T-helper 2 cell treated with Interferon-gamma antibody and Interleukin-4, amounts not matched to agents 100 ng/mL and 5 ng/mL, for 36 hours (primary cell): ENCODE data around the gene HSD11B1. TPM values are rescaled to one million over a fixed set of nuclear protein-coding genes. Genes with fewer than 3 reads are reported as not detected.

Source experiments
- intact Hi-C: fragments of 100-400 bp; cut with micrococcal nuclease; formaldehyde crosslinking; loops from one replicate; pipeline ENCODE4 v1.15.1; 2023
- total RNA-seq: library from RNA; stranded (reverse); gene quantifications from 2 replicates; pipeline ENCODE4 v1.2.3, GENCODE V29; 2022

HSD11B1 gene
- total RNA-seq, 1 donor from 2014 or later, result 0.36 TPM

GRCh38 chr1:209723756-209724693 lies 19.4 kb downstream of the HSD11B1 start:
- intact Hi-C loops, result no loop called here

GRCh38 chr1:209727286-209727685 lies 22.6 kb downstream of the HSD11B1 start:
- intact Hi-C loops, result no loop called here

DNA sequence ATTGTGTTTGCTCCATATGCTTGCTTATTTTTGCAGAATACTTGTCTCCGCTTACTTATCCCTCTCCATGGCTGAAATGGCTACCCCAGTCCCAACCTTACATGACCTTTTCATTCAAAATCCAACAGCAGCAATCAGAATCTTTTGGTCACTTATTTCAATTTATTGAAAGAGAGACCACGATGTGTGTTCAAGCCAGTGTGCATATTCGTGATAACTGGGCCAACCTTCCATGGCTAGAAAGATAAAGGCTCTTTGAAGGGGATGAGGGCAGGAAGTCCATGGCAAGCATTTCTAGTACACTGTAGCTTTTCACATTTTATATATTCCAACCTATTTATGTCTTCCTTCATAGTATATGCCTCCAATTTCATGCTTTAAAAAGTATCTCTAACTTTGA lies 23.1 kb downstream of the HSD11B1 start:
- intact Hi-C loops, result no loop called here

- intact Hi-C loops, result no loop called here
Observed at GRCh38 chr1:209728466-209728865, 23.8 kb downstream of the HSD11B1 start.

DNA sequence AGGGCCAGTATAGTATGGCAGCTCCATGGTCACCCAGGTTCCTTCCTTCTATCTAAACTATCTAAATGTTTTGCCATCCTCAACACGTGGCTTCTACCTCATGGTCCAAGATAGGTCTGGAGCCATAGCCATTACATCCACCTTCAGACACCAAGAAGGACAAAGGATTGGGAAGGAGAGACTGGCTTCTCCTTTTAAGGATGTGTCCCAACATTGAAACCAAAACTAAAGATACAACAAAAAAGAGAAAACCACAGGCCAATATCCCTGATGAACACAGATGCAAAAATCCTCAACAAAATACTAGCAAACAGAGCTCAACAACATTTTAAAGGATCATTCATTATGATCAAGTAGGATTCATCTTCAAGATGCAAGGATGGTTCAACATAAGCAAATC lies 24.8 kb downstream of the HSD11B1 start:
- intact Hi-C loops, result no loop called here

- intact Hi-C loops, result no loop called here
Observed at GRCh38 chr1:209732725-209733124, 28.1 kb downstream of the HSD11B1 start.

DNA sequence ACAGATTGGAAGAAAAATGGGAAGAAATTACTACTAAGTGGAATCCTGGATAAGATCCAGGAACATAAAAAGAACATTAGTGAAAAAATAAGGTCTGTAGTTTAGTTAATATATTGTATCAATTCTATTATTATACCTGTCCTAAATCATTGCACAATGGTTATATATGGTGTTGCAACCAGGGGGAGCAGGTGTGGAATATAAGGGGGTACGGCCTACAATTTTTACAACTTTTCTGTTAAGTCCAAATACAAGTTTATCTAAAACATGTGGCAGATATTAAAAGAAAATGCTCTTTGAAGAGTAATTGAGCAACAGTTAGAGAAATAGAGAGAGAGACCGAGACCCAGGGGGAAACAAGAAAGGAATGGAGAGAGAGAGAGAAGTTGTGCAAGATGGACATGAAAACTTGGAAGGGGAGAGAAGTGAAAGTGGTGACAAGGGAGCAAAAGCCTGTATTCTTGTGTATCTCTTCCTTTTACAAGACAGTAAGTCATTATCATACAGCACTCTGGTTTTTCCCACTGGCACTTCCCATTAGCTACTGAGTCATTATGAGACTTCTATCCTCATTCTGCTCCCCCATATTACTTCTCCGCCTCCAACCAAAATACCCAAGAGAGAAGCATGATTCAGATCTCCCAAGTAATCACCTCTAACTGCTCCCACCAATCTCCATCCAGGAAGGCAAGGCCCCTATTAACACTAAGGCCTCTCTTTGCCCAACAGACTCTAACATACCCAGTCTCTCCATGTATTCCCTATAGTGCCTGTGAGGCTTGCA lies 29.0 kb downstream of the HSD11B1 start:
- intact Hi-C loops, result no loop called here

DNA sequence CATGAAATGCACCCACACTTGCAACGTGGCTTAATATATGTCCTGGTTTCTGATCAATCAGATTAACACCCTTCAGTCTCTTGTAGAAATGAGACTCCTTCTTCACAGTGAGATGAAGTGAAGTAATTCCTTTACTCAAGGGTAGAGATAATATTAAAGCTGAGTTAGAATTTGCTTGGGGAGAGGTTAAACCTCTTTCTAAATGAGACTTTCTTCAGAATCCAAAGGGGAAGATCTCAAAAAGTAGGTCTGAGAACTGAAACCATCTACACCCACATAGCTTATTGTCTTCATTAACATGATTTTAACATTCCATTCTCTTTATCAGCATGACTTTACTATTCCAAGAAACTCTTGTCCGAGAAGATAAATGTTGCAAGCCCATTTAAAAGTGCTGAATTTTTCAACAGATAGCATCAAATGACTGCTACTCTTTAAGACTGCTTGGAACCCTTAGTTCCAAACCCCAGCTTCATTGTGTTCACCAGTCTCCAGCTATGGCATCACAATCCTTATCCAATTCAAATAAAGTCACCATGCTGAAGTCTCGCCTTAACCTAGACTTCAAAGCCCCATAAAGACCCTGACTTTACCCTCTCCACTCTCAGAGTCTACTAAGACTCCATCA lies 32.0 kb downstream of the HSD11B1 start:
- intact Hi-C loops, result no loop called here

DNA sequence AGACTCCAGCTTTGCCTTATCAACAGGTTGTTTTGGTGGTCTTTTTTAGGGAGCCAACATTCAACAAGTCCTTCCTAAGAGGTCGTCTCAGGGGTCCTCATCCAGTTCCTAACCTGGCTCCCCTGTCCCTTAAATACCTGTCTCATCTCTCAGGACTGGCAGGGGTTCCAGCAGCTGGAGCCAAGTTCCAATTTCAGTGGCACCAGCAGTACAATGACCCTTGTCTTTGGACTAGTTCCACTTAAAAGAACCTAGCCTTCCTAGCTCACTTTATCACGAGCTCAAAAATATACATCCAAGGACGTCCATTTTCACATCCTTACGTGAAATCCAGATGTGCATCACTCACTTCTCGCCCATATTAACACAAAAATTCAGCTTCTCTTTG lies 32.5 kb downstream of the HSD11B1 start:
- intact Hi-C loops, result no loop called here

- intact Hi-C loops, result no loop called here
Observed at GRCh38 chr1:209738270-209738669, 33.6 kb downstream of the HSD11B1 start.

DNA sequence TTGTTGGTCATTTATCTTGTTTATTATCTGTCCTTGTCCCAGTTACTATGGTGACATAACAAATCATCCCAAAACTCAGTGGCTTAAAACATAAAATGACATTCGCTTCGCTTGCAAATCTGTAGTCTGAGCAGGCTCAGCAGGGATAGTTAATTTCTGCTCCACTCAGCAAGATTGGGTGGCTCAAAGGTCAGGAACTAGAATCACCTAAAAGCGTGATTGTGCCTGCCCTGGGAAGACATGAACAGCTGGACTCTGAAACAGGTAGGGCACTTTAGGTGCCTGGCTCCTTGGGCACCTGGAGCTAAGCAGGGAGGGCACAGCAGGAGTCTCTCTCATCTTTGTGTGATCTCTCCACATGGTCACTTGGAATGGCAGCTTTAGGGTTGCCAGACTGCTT lies 36.5 kb downstream of the HSD11B1 start:
- intact Hi-C loops, result no loop called here

DNA sequence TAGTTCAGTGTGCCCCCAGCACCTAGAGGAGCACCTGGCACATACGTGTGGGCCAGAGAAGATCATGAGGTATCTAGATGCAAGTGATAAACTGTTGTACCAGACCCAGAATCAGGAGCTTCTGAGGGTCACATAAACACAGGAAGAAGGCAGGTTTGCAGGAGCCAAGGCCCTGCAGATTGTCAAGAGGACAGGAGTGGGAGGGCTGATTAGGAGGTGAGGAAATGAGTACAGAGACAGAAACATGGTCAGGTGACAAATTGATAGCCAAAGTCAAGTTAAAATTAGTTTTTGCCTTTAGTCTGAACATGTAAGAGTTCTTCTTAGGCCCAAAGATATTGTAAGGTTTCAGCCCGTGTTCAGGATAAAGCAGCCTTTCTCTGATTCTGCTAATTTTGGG lies 37.2 kb downstream of the HSD11B1 start:
- intact Hi-C loops, result no loop called here

DNA sequence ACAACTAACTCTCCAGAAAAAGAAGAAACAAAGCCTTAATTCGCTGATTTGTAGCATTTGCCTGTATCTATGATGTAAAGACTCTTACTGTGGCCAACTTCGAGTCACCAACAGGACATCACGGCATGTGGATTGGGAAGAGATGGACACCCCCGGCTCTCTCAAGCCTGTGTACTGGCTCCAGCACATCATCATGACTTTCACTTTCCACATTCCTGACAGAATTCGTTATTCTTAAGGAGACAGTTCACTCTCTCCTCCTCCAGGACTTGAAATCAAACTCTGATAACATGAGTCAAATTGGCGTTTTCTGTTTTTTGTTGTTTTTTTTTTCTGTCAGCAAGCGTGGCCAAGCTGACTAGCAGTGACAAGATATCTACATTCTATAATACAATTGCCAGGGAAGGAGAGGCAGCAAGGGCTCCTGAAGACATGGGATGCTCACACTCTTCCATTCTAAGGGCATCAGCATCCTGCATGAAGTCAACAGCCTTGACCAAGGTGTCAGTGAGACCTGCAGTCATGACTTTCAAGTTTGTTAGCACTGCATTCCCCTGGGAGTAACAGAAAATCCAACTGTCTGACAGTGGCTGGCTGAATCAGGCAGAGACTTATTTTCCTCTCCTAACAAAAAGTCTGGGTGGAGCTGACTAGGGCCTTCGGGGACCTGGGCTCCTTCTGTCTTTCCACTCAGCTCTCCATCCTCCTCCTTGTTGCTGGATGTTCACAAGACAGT lies 37.9 kb downstream of the HSD11B1 start:
- intact Hi-C loops, result no loop called here

DNA sequence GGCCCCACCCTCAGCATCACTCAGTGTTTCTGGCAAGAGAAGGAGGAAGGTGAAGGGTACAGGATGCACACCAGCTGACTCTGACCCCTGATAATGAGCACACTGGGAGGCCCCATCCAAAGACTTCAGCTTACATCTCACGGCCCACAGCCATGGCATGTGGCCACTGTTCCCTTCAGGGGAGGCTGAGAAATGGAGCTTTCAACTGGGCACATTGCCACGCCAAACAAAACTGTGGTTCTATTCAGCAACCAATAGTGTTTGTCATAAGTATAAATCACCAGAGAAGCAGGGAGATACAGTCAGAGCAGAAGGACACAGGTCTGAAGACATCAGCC lies 38.5 kb downstream of the HSD11B1 start:
- intact Hi-C loops, result no loop called here

- intact Hi-C loops, result loop anchor here (1.0 to 5.0 kb wide), 6 partner anchors 34 to 177 kb away; no protein-coding TSS in a partner anchor
Observed at GRCh38 chr1:209746451-209747165, 42.0 kb downstream of the HSD11B1 start.

DNA sequence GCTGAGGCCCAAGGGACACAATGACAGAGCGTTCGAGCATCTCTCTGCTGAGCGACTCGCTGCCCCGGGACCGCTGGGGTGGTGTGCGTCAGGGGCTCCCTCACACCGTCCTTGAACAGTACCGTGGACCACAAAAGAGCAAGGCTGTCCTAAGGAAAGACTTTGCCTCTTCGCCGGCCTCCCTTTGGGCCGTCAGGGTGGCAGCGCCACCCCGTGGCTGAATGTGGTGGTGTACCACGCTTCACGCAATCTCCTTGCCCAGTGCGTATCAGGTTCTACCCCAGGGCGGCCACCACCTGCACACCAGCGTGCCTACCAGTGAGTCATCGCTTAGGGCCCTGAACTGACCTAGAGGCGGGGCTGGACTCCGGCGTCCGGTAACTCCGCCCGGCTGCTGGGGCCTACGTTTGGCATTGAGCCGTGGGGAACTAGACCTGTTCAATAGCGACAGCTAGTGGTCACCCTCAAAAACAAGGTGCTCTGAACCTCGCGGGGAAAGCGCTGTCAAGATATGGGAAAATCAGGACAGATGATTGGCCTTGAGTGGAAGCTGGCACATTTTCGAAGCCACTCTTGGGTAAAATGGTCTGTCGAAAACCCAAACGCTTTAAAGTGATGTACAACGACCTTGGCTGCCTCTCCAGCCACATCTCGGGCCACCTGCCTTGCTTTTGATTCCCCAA lies 43.1 kb downstream of the HSD11B1 start:
- intact Hi-C loops, result loop anchor here (1.0 to 5.0 kb wide), 7 partner anchors 9 to 178 kb away; partner anchors contain the start of gene TRAF3IP3

GRCh38 chr1:209748620-209749019 lies 44.0 kb downstream of the HSD11B1 start:
- intact Hi-C loops, result loop anchor here (1.0 to 5.0 kb wide), 2 partner anchors 8 to 36 kb away; partner anchors contain the start of gene TRAF3IP3

GRCh38 chr1:209749205-209749604 lies 44.6 kb downstream of the HSD11B1 start:
- intact Hi-C loops, result loop anchor here (5.0 kb wide), 1 partner anchor 37 kb away; no protein-coding TSS in a partner anchor

GRCh38 chr1:209749670-209750323 lies 45.2 kb downstream of the HSD11B1 start:
- intact Hi-C loops, result loop anchor here (5.0 kb wide), 1 partner anchor 37 kb away; no protein-coding TSS in a partner anchor
